H9 (cell line): ENCODE measurements around the gene ABLIM1. TPM values are rescaled to one million over a fixed set of nuclear protein-coding genes. Genes with fewer than 3 reads are reported as not detected.

Experiments used
- DNase-seq: peaks from one replicate; pipeline ENCODE4 v3.0.0-alpha.2; 2017
- H2AFZ ChIP-seq: one replicate; pipeline ENCODE4 v1.6.1; 2013; ENCODE audit warnings: mild to moderate bottlenecking, low read length, control low read depth, moderate library complexity
- H2AK5ac ChIP-seq: 2 replicates; pipeline ENCODE4 v1.6.1; 2013; ENCODE audit warnings: low read length, control low read depth, mixed read lengths; ENCODE audit not compliant: insufficient read length
- H2BK120ac ChIP-seq: one replicate; pipeline ENCODE4 v1.6.1; 2013; ENCODE audit warnings: low read depth, mild to moderate bottlenecking, low read length, control low read depth, inconsistent platforms; ENCODE audit not compliant: poor library complexity, severe bottlenecking
- H2BK12ac ChIP-seq: 2 replicates; pipeline ENCODE4 v1.6.1; 2013; ENCODE audit warnings: low read length, control low read depth, mixed read lengths, low read depth; ENCODE audit not compliant: insufficient read length
- H2BK15ac ChIP-seq: 2 replicates; pipeline ENCODE4 v1.6.1; 2013; ENCODE audit warnings: low read depth, low read length, control low read depth
- H2BK20ac ChIP-seq: one replicate; pipeline ENCODE4 v1.6.1; 2013; ENCODE audit warnings: low read depth, mild to moderate bottlenecking, low read length, control low read depth, inconsistent platforms; ENCODE audit not compliant: poor library complexity, severe bottlenecking
- H2BK5ac ChIP-seq: 2 replicates; pipeline ENCODE4 v1.6.1; 2013; ENCODE audit warnings: low read length, control low read depth, mixed read lengths; ENCODE audit not compliant: insufficient read length
- H3K14ac ChIP-seq: 2 replicates; pipeline ENCODE4 v1.6.1; 2013; ENCODE audit warnings: low read length, control low read depth; ENCODE audit not compliant: insufficient read depth
- H3K18ac ChIP-seq: 2 replicates; pipeline ENCODE4 v1.6.1; 2013; ENCODE audit warnings: low read depth, mild to moderate bottlenecking, mixed read lengths, low read length, control low read depth; ENCODE audit not compliant: insufficient read length
- H3K23ac ChIP-seq: 2 replicates; pipeline ENCODE4 v1.6.1; 2013; ENCODE audit warnings: low read length, control low read depth, mixed read lengths, low read depth; ENCODE audit not compliant: insufficient read length
- H3K23me2 ChIP-seq: 2 replicates; pipeline ENCODE4 v1.6.1; 2013; ENCODE audit warnings: low read depth, mild to moderate bottlenecking, mixed read lengths, low read length, control low read depth; ENCODE audit not compliant: insufficient read length, poor library complexity, severe bottlenecking
- H3K27ac ChIP-seq: 2 replicates; pipeline ENCODE4 v1.5.1; 2013; ENCODE audit warnings: low read length, control low read depth, mixed read lengths, low read depth; ENCODE audit not compliant: insufficient read length
- H3K27me3 ChIP-seq: 2 replicates; pipeline ENCODE4 v1.6.1; 2013; ENCODE audit warnings: low read length, control low read depth, inconsistent platforms; ENCODE audit not compliant: insufficient read depth
- H3K4ac ChIP-seq: 2 replicates; pipeline ENCODE4 v1.6.1; 2013; ENCODE audit warnings: low read depth, mild to moderate bottlenecking, control low read depth, inconsistent platforms, low read length, moderate library complexity
- H3K4me1 ChIP-seq: 2 replicates; pipeline ENCODE4 v1.6.1; 2013; ENCODE audit warnings: low read length, control low read depth, inconsistent platforms; ENCODE audit not compliant: insufficient read depth
- H3K4me2 ChIP-seq: 2 replicates; pipeline ENCODE4 v1.6.1; 2013; ENCODE audit warnings: low read length, control low read depth, mixed read lengths; ENCODE audit not compliant: insufficient read length, insufficient read depth
- H3K56ac ChIP-seq: 2 replicates; pipeline ENCODE4 v1.6.1; 2013; ENCODE audit warnings: low read depth, mild to moderate bottlenecking, mixed read lengths, low read length, control low read depth; ENCODE audit not compliant: insufficient read length
- H3K79me1 ChIP-seq: 2 replicates; pipeline ENCODE4 v1.6.1; 2013; ENCODE audit warnings: low read depth, mild to moderate bottlenecking, moderate library complexity, low read length, control low read depth, inconsistent platforms; ENCODE audit not compliant: insufficient read depth, poor library complexity, severe bottlenecking
- H3K79me2 ChIP-seq: 2 replicates; pipeline ENCODE4 v1.6.1; 2013; ENCODE audit warnings: low read length, control low read depth, inconsistent platforms; ENCODE audit not compliant: insufficient read depth
- H3K9ac ChIP-seq: 2 replicates; pipeline ENCODE4 v1.6.1; 2013; ENCODE audit warnings: low read length, control low read depth, mixed read lengths; ENCODE audit not compliant: insufficient read length; ENCODE audit errors: extremely low read depth
- H3K9me3 ChIP-seq: one replicate; pipeline ENCODE4 v1.6.1; 2013; ENCODE audit warnings: low read depth, low read length, inconsistent platforms; ENCODE audit not compliant: control insufficient read depth
- H3T11ph ChIP-seq: one replicate; pipeline ENCODE4 v1.6.1; 2013; ENCODE audit warnings: mild to moderate bottlenecking, low read length, control low read depth, inconsistent platforms
- H4K20me1 ChIP-seq: one replicate; pipeline ENCODE4 v1.6.1; 2013; ENCODE audit not compliant: control insufficient read depth, insufficient read length, insufficient read depth
- H4K5ac ChIP-seq: 2 replicates; pipeline ENCODE4 v1.6.1; 2013; ENCODE audit warnings: low read depth, mild to moderate bottlenecking, mixed read lengths, low read length, control low read depth; ENCODE audit not compliant: insufficient read length
- H4K8ac ChIP-seq: replicated peaks from 2 replicates; pipeline ENCODE4 v1.6.1; 2013; ENCODE audit warnings: low read length, control low read depth, mixed read lengths, low read depth; ENCODE audit not compliant: insufficient read length
- H4K91ac ChIP-seq: 2 replicates; pipeline ENCODE4 v1.6.1; 2013; ENCODE audit warnings: low read depth, mild to moderate bottlenecking, moderate library complexity, mixed read lengths, low read length, control low read depth; ENCODE audit not compliant: insufficient read length
- H3K27ac Mint-ChIP-seq, 3 experiments: 2 replicates in 2 of 3; 3 replicates in 1 of 3; pipeline ENCODE4 v1.8.0; 2020 to 2021; ENCODE audit warnings: mixed read lengths in 3 of 3, mild to moderate bottlenecking in 1 of 3, moderate library complexity in 1 of 3
- H3K27me3 Mint-ChIP-seq: 2 replicates; pipeline ENCODE4 v1.8.0; 2021; ENCODE audit warnings: low read depth, mild to moderate bottlenecking, moderate library complexity, mixed read lengths
- H3K36me3 Mint-ChIP-seq, 3 experiments: 2 replicates in 2 of 3; 3 replicates in 1 of 3; pipeline ENCODE4 v1.8.0; 2020 to 2021; ENCODE audit warnings: low read depth in 3 of 3, mixed read lengths in 3 of 3; ENCODE audit not compliant: insufficient read depth in 1 of 3
- H3K4me1 Mint-ChIP-seq, 2 experiments: 2 replicates each; pipeline ENCODE4 v1.8.0; 2020; ENCODE audit warnings: mixed read lengths in 2 of 2
- H3K4me3 Mint-ChIP-seq, 2 experiments: 2 replicates in 1 of 2; 3 replicates in 1 of 2; pipeline ENCODE4 v1.8.0; 2020 to 2021; ENCODE audit warnings: mild to moderate bottlenecking in 2 of 2, mixed read lengths in 2 of 2, moderate library complexity in 1 of 2
- H3K9me3 Mint-ChIP-seq, 2 experiments: 2 replicates in 1 of 2; 3 replicates in 1 of 2; pipeline ENCODE4 v1.8.0; 2020; ENCODE audit warnings: mild to moderate bottlenecking in 2 of 2, mixed read lengths in 2 of 2, moderate library complexity in 1 of 2
- CTCF ChIP-seq: fragments of 200-600 bp; sonication (generic); conservative IDR thresholded peaks from 3 replicates; pipeline ENCODE4 v1.8.0; 2021; ENCODE audit warnings: antibody characterized with exemption, mild to moderate bottlenecking
- WGBS: extraction: QIAGEN DNeasy Blood & Tissue Kit; methylation state at CpG from one replicate; pipeline ENCODE4 v1.1.7; 2013; ENCODE audit warnings: missing lambda C conversion rate, low lambda C conversion rate, mixed read lengths; ENCODE audit not compliant: insufficient read length; ENCODE audit errors: extremely low coverage; 5-methylcytosine and 5-hydroxymethylcytosine counted together
- total RNA-seq: library from RNA; stranded (reverse); gene quantifications from 2 replicates; pipeline ENCODE4 v1.2.1, GENCODE V29; 2021

ABLIM1 gene
- total RNA-seq, 1 experiment from 2014 or later, result 32.1 TPM

- TF ChIP-seq CTCF, result no peak
- Mint-ChIP-seq H3K36me3 (no peaks in the 10 kb centered on the region), H3K9me3 (no peaks in the 10 kb centered on the region), H3K27me3 (no peaks in the 10 kb centered on the region), H3K4me3 (no peak overlapping the region), H3K27ac (peak overlapping the region in 1 of 3 experiments; percentile 32; a peak in 1 of 7 replicates), H3K4me1 (no peaks in the 10 kb centered on the region)
- Histone ChIP-seq H3K4ac (no peak overlapping the region), H3K79me2 (no peaks in the 10 kb centered on the region), H3T11ph (no peak overlapping the region), H3K9me3 (no peaks in the 10 kb centered on the region), H3K23ac (no peak overlapping the region), H2BK120ac (no peak overlapping the region), H2BK20ac (no peak overlapping the region), H2BK15ac (no peak overlapping the region), H4K91ac (no peak overlapping the region), H3K4me2 (no peak overlapping the region), H4K5ac (no peak overlapping the region), H3K23me2 (no peaks in the 10 kb centered on the region), H2AK5ac (no peak overlapping the region), H2BK5ac (no peak overlapping the region), H3K56ac (no peak overlapping the region), H3K9ac (no peak overlapping the region), H3K27ac (no peak overlapping the region), H4K8ac (no peak overlapping the region), H3K18ac (no peak overlapping the region), H3K79me1 (no peaks in the 10 kb centered on the region), H3K27me3 (no peaks in the 10 kb centered on the region), H4K20me1 (no peaks in the 10 kb centered on the region), H2BK12ac (no peak overlapping the region), H3K4me1 (no peaks in the 10 kb centered on the region), H2AFZ (no peak overlapping the region), H3K14ac (no peak overlapping the region)
- no peak for DNase-seq
- no CpG with 5 or more reads among the region's 2 CpGs for WGBS
These were observed 10.4 kb downstream of the ABLIM1 start for GRCh38 chr10:114647545-114648138.
